Pancreas (tissue), 10 donors: ENCODE results near the gene PITPNC1. TPM values are rescaled to one million over a fixed set of nuclear protein-coding genes. Genes with fewer than 3 reads are reported as not detected.

Experiments
- ATAC-seq, 4 donors: fragments of 200-7000 bp; cut with Tn5 transposase; one replicate each; pipeline versions ENCODE4 v1.8.0 to v1.9.1; 2020; ENCODE audit warnings: mild to moderate bottlenecking in 4 of 4, moderate library complexity in 4 of 4
- DNase-seq, 6 donors: peaks; one replicate each; pipeline ENCODE4 v3.0.0-alpha.2; 2020
- FAIRE-seq: peaks from 2 replicates; lab custom pipeline; 2012; peaks lifted over from hg19 to GRCh38; lab: Jason Lieb, UNC
- H3K27ac ChIP-seq, 4 donors: fragments of 200-600 bp; sonication (generic); 1 replicate in 3 of 4; 2 replicates in 1 of 4; pipeline versions ENCODE4 v1.5.0 to v1.8.0; 2020
- H3K27me3 ChIP-seq, 4 donors: fragments of 200-600 bp; one replicate each; pipeline ENCODE4 v1.8.0; 2021
- H3K36me3 ChIP-seq, 3 donors: fragments of 200-600 bp; sonication (generic) in 1 of 3; one replicate each; pipeline versions ENCODE4 v1.5.0 to v1.8.0; 2020 to 2021
- H3K4me1 ChIP-seq, 3 donors: fragments of 200-600 bp; one replicate each; pipeline ENCODE4 v1.8.0; 2021
- H3K4me3 ChIP-seq, 4 donors: fragments of 200-600 bp; sonication (generic) in 2 of 4; one replicate each; pipeline versions ENCODE4 v1.5.0 to v1.8.0; 2020 to 2021
- H3K9me3 ChIP-seq, 4 donors: fragments of 200-600 bp; one replicate each; pipeline ENCODE4 v1.8.0; 2021
- WGBS, 2 donors: extraction: QIAGEN DNeasy Blood & Tissue Kit; methylation state at CpG; one replicate each; pipeline ENCODE4 v1.1.7; 2013; 5-methylcytosine and 5-hydroxymethylcytosine counted together
- intact Hi-C, 3 donors: fragments of 100-400 bp; cut with DNase I; formaldehyde crosslinking; loops; one replicate each; pipeline versions ENCODE4 v1.11.1 to v1.14.2; 2022
- polyA plus RNA-seq, 2 donors: library from polyadenylated mRNA; stranded (reverse); fragments of 200-250 nt; gene quantifications; one replicate each; pipeline ENCODE4 v1.2.3, GENCODE V29; 2013
- total RNA-seq, 6 donors: library from RNA; stranded (reverse); fragmentation: NEBNext Ultra II Directional in 4 of 6; extraction: Animal tissue kit (Norgen Biotek cat#: 25700) in 4 of 6; gene quantifications; one replicate each; pipeline versions ENCODE4 v1.2.1 to v1.2.4, GENCODE V29; 2021 to 2023
- TF ChIP-seq, protein P1 (sequence below), 4 donors: fragments of 200-600 bp; sonication (generic) in 3 of 4; IDR thresholded peaks; one replicate each; pipeline versions ENCODE4 v1.5.0 to v1.8.0; 2021; ENCODE audit warnings: antibody characterized with exemption in 4 of 4
- donor health status: healthy with polysubstance abuse.
- donor health status: DM: no; HTN: no; CAD: no; lungs with moderate emphysema.
- donor health status: DM: no; HTN: no; CAD: no.
- donor health status: control.
- donor health status: control.
- donor health status: Bipolar disorder and iron deficiency.
- donor health status: DM: yes; HTN: yes; CAD: no.
- donor health status: DM: no; HTN: no; CAD: no.
- donor health status: DM: no; HTN: no; CAD: no.
- donor health status: DM: yes; HTN: yes; CAD: no.

Gene PITPNC1
- total and polyA plus RNA-seq, 8 donors, result 9.5 to 28.8 (median 24.4) TPM

DNA sequence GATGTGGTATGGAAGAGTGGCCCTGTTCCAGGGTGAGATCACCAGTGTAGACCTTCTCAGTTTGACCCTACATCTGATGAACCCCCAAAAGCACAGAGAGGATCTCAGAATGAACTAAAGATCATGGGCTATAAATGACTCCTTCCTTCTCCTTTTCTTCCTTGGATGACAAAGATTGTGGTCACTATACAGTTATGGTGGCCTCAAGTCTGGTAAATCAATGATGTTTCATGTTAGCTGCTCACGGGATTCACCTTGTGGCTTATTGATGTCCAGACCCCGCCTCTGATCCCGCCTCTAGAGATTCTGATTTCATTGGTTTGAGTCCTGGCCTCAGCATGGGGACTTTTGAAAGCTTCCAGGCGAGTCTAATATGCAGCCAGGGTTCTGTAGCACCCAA lies 112.2 kb downstream of the PITPNC1 start:
- Histone ChIP-seq H3K9me3 (no peaks in the 10 kb centered on the region), H3K36me3 (no peaks in the 10 kb centered on the region), H3K4me1 (peaks cover 13 to 25% (median 18%) of the 10 kb centered on the region in 3 donors), H3K4me3 (no peak overlapping the region), H3K27me3 (no peaks in the 10 kb centered on the region), H3K27ac (no peak overlapping the region)
- FAIRE-seq, result no peak
- WGBS, 2 donors, result 84 to 98% methylated on average over 4 of the region's 4 CpGs
- TF ChIP-seq, protein P1, sequence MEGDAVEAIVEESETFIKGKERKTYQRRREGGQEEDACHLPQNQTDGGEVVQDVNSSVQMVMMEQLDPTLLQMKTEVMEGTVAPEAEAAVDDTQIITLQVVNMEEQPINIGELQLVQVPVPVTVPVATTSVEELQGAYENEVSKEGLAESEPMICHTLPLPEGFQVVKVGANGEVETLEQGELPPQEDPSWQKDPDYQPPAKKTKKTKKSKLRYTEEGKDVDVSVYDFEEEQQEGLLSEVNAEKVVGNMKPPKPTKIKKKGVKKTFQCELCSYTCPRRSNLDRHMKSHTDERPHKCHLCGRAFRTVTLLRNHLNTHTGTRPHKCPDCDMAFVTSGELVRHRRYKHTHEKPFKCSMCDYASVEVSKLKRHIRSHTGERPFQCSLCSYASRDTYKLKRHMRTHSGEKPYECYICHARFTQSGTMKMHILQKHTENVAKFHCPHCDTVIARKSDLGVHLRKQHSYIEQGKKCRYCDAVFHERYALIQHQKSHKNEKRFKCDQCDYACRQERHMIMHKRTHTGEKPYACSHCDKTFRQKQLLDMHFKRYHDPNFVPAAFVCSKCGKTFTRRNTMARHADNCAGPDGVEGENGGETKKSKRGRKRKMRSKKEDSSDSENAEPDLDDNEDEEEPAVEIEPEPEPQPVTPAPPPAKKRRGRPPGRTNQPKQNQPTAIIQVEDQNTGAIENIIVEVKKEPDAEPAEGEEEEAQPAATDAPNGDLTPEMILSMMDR (IDR thresholded peaks at IDR 0.05), result no peak
- intact Hi-C loops, result no loop called here
- DNase-seq, result no peak
- ATAC-seq, result no peak

DNA sequence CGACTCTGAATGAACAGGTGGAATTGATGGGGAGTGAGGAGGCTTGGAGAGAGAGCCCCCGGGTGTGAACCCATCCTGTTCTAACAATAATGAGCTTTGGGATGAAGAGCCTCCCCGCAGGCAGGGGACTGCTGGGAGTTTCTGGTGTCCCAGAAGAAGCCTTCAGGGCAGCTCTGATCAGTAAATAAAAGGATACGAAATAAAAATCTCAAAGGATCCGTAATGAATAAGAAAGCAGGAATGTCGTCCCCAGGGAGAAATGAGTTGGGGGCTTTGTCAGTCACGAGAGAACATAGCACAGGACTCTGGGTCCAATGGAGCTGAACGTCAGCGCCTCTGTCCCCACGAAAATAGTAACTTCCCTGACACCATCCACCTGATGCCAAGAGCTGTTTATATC lies 113.4 kb downstream of the PITPNC1 start:
- no peak for DNase-seq
- intact Hi-C loops, result no loop called here
- no peaks in the 10 kb centered on the region for H3K36me3 ChIP-seq
- no peak for FAIRE-seq
- peaks cover 13 to 25% (median 18%) of the 10 kb centered on the region in 3 donors for H3K4me1 ChIP-seq
- WGBS, 2 donors, result 17 to 27% methylated on average over 10 of the region's 10 CpGs
- ATAC-seq, result peak; percentile 6 to 18 (median 9)
- H3K27me3 ChIP-seq, result no peaks in the 10 kb centered on the region
- peak overlapping the region; percentile 83 to 90 (median 84) for H3K27ac ChIP-seq
- TF ChIP-seq, protein P1 (IDR thresholded peaks at IDR 0.05), result no peak
- H3K9me3 ChIP-seq, result no peaks in the 10 kb centered on the region
- peak overlapping the region in 2 of 4 donors; percentile 21 to 29 for H3K4me3 ChIP-seq

DNA sequence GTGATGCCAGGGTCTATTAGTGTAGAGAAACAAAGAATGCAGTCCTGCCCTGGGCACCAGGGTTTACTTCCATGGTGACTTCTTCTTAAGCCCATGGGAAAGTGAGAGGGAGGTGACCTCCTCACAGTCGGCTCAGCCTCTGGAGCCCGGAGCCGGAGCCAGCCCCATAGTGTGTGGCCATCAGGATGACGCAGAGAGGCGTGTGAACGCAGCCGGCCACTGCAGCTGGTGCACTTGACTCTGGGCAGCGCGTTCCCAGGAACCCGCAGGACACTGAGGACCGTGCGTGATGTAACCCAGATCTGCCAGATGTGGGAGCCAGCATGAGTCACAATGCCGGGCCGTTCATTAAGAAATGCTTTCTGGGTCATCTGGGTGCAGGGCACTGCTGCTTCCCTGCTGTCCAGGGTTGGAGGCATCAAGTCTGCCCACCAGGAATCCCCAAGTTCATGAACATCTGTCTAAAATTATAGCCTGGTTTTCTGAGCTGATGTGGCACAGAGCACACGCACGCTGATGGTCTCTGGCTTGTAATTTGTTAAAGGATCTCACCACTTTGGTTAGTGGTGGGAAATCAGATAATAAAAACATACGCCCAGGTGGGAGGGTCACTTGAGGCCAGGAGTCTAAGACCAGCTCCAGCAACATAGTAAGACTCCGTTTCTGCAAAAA lies 114.1 kb downstream of the PITPNC1 start:
- no peaks in the 10 kb centered on the region for H3K27me3 ChIP-seq
- TF ChIP-seq, protein P1 (IDR thresholded peaks at IDR 0.05), result no peak
- FAIRE-seq, result peak; percentile 49
- peak; percentile 93 to 99 (median 99) for DNase-seq
- peak overlapping the region; percentile 83 to 90 (median 84) for H3K27ac ChIP-seq
- WGBS, 2 donors, result 12 to 18% methylated on average over 18 of the region's 18 CpGs
- peak; percentile 94 to 97 (median 96) for ATAC-seq
- intact Hi-C loops, result no loop called here
- peak overlapping the region in 2 of 4 donors; percentile 21 to 29 for H3K4me3 ChIP-seq
- no peaks in the 10 kb centered on the region for H3K9me3 ChIP-seq
- H3K4me1 ChIP-seq, result peaks cover 13 to 25% (median 18%) of the 10 kb centered on the region in 3 donors
- no peaks in the 10 kb centered on the region for H3K36me3 ChIP-seq

DNA sequence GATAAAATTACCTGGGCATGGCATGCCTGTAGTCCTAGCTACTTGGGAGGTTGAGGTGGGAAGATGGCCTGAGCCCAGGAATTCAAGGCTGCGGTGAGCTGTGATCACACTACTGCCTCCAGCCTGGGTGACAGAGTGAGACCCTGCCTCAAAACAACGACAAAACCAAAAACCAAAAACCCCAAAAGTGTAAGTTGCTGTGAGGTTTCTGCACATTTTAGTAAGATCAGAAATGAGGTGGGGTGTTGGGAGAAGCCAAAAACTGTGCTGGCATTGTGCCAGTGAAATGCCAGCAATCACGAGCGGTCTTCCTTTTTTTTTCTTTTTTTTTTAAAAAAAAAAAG lies 114.6 kb downstream of the PITPNC1 start:
- H3K4me1 ChIP-seq, result peaks cover 13 to 25% (median 18%) of the 10 kb centered on the region in 3 donors
- H3K9me3 ChIP-seq, result no peaks in the 10 kb centered on the region
- intact Hi-C loops, result no loop called here
- no peaks in the 10 kb centered on the region for H3K27me3 ChIP-seq
- FAIRE-seq, result no peak
- ATAC-seq, result peak in 2 of 4 donors; percentile 27 to 28
- H3K4me3 ChIP-seq, result peak overlapping the region in 1 of 4 donors; percentile 29
- peak in 2 of 6 donors; percentile 44 to 49 for DNase-seq
- H3K36me3 ChIP-seq, result no peaks in the 10 kb centered on the region
- WGBS, 2 donors, result 36 to 53% methylated on average over 4 of the region's 4 CpGs
- TF ChIP-seq, protein P1 (IDR thresholded peaks at IDR 0.05), result no peak
- peak overlapping the region; percentile 83 to 90 (median 84) for H3K27ac ChIP-seq

DNA sequence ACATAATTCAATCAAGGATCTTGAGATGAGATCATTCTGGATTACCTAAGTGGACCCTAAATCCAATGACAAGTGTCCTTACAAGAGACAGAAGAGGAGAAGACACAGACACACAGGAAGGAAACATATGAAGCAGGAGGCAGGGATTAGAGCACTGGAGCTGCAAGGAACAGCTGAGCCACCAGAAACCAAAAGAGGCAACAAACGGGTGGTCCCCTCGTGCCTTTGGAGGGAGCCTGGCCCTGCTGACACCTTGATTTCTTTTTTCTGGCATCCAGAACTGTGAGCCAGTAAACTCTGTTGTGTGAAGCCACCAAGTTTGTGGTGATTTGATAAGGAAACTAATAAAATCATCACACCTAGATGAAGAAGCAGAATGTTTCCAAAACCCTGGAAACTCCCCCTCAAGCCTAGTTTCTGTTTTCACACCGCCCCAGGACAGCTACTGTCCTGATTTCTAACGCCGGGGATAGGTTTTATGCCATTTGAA lies 115.2 kb downstream of the PITPNC1 start:
- TF ChIP-seq, protein P1 (IDR thresholded peaks at IDR 0.05), result no peak
- no peaks in the 10 kb centered on the region for H3K9me3 ChIP-seq
- no peak for ATAC-seq
- peaks cover 13 to 25% (median 18%) of the 10 kb centered on the region in 3 donors for H3K4me1 ChIP-seq
- no peak for DNase-seq
- H3K27ac ChIP-seq, result no peak overlapping the region
- no peak for FAIRE-seq
- H3K36me3 ChIP-seq, result no peaks in the 10 kb centered on the region
- intact Hi-C loops, result no loop called here
- no peaks in the 10 kb centered on the region for H3K27me3 ChIP-seq
- no peak overlapping the region for H3K4me3 ChIP-seq
- WGBS, 2 donors, result 79 to 85% methylated on average over 5 of the region's 5 CpGs
